IMR-90 (cell line): ENCODE results near the gene TANGO2. TPM values are rescaled to one million over a fixed set of nuclear protein-coding genes. Genes with fewer than 3 reads are reported as not detected.
A peak's percentile ranks its signal among the peaks of the same experiment; 100 is the strongest.

Experiments used
- ATAC-seq: fragments of 200-7000 bp; cut with Tn5 transposase; 2 replicates; pipeline ENCODE4 v1.9.1; 2020; ENCODE audit warnings: low read depth, mild to moderate bottlenecking, moderate library complexity
- BruUV-seq: library from RNA; stranded (reverse); fragments of 400-500 nt; replicated peaks from 2 replicates; lab custom pipeline; 2021; lab: Mats Ljungman, UMichigan
- CTCF ChIA-PET: fragments of 300-600 bp; formaldehyde crosslinking; extraction: SDS; loops from one replicate; lab custom pipeline; 2021; ENCODE audit warnings: antibody characterized with exemption; lab: Yijun Ruan, JAX
- POLR2A ChIA-PET: fragments of 300-600 bp; sonication (Branson Sonifier 250); formaldehyde crosslinking; loops from one replicate; lab custom pipeline; 2022; ENCODE audit warnings: antibody characterized with exemption; ENCODE audit not compliant: unreplicated experiment; lab: Charles Lee
- DNase-seq: peaks from one replicate; pipeline ENCODE4 v3.0.0; 2013
- H2AFZ ChIP-seq: replicated peaks from 2 replicates; pipeline ENCODE3; 2013; ENCODE audit warnings: low read length, mild to moderate bottlenecking; ENCODE audit not compliant: poor library complexity
- H2AK5ac ChIP-seq: 2 replicates; pipeline ENCODE4 v1.6.1; 2013; ENCODE audit warnings: low read depth, low read length, inconsistent platforms
- H2AK9ac ChIP-seq: replicated peaks from 2 replicates; pipeline ENCODE3; 2013; ENCODE audit warnings: mild to moderate bottlenecking, low read depth, low read length, moderate library complexity; ENCODE audit not compliant: poor library complexity
- H2BK120ac ChIP-seq: 2 replicates; pipeline ENCODE4 v1.6.1; 2013; ENCODE audit warnings: low read depth, low read length, inconsistent platforms
- H2BK15ac ChIP-seq: 3 replicates; pipeline ENCODE4 v1.6.1; 2013; ENCODE audit warnings: low read depth, low read length, inconsistent platforms
- H2BK20ac ChIP-seq: 2 replicates; pipeline ENCODE4 v1.6.1; 2013; ENCODE audit warnings: low read depth, mild to moderate bottlenecking, inconsistent platforms, low read length, moderate library complexity
- H2BK5ac ChIP-seq: 2 replicates; pipeline ENCODE4 v1.6.1; 2013; ENCODE audit warnings: mild to moderate bottlenecking, low read depth, low read length, inconsistent platforms; ENCODE audit not compliant: poor library complexity, severe bottlenecking
- H3K14ac ChIP-seq: replicated peaks from 2 replicates; pipeline ENCODE4 v1.6.1; 2013; ENCODE audit warnings: low read depth, low read length, inconsistent platforms
- H3K18ac ChIP-seq: 2 replicates; pipeline ENCODE4 v1.6.1; 2013; ENCODE audit warnings: low read depth, low read length, control low read depth
- H3K23ac ChIP-seq: 2 replicates; pipeline ENCODE4 v1.6.1; 2013; ENCODE audit warnings: low read depth, low read length, inconsistent platforms
- H3K27ac ChIP-seq: 2 replicates; pipeline ENCODE4 v1.5.1; 2013; ENCODE audit warnings: mild to moderate bottlenecking, control low read depth, low read length; ENCODE audit not compliant: insufficient read depth
- H3K27me3 ChIP-seq: 2 replicates; pipeline ENCODE4 v1.6.1; 2013; ENCODE audit warnings: low read length; ENCODE audit not compliant: control insufficient read depth, insufficient read depth
- H3K36me3 ChIP-seq: 2 replicates; pipeline ENCODE4 v1.6.1; 2013; ENCODE audit warnings: low read length, mixed read lengths; ENCODE audit not compliant: control insufficient read depth, insufficient read depth
- H3K4ac ChIP-seq: 2 replicates; pipeline ENCODE4 v1.6.1; 2013; ENCODE audit warnings: low read depth, low read length, inconsistent platforms
- H3K4me1 ChIP-seq: 2 replicates; pipeline ENCODE4 v1.6.1; 2013; ENCODE audit warnings: low read length, mixed read lengths; ENCODE audit not compliant: control insufficient read depth, insufficient read depth
- H3K4me2 ChIP-seq: 2 replicates; pipeline ENCODE4 v1.6.1; 2013; ENCODE audit warnings: low read depth, mild to moderate bottlenecking, control low read depth, low read length, moderate library complexity
- H3K4me3 ChIP-seq: 2 replicates; pipeline ENCODE4 v1.5.1; 2013; ENCODE audit warnings: low read depth, mild to moderate bottlenecking, control low read depth, low read length, moderate library complexity; ENCODE audit not compliant: insufficient read depth
- H3K56ac ChIP-seq: 2 replicates; pipeline ENCODE4 v1.6.1; 2013; ENCODE audit warnings: low read length, inconsistent platforms; ENCODE audit not compliant: insufficient read depth; ENCODE audit errors: extremely low read depth
- H3K79me1 ChIP-seq, 2 experiments: 2 replicates each; pipeline ENCODE4 v1.6.1; 2013; ENCODE audit warnings: low read length in 2 of 2, inconsistent platforms in 1 of 2, low read depth in 1 of 2
- H3K9ac ChIP-seq: 2 replicates; pipeline ENCODE4 v1.6.1; 2013; ENCODE audit warnings: low read depth, low read length, control low read depth
- H3K9me1 ChIP-seq: 2 replicates; pipeline ENCODE4 v1.6.1; 2013; ENCODE audit warnings: low read length, inconsistent platforms; ENCODE audit not compliant: insufficient read depth
- H3K9me3 ChIP-seq: 2 replicates; pipeline ENCODE4 v1.6.1; 2013; ENCODE audit warnings: low read length; ENCODE audit not compliant: control insufficient read depth, insufficient read depth
- H4K20me1 ChIP-seq: 2 replicates; pipeline ENCODE4 v1.6.1; 2013; ENCODE audit warnings: low read length, inconsistent platforms; ENCODE audit not compliant: insufficient read depth
- H4K5ac ChIP-seq: 2 replicates; pipeline ENCODE4 v1.6.1; 2013; ENCODE audit warnings: mild to moderate bottlenecking, low read depth, low read length, control low read depth
- H4K8ac ChIP-seq, 2 experiments: 2 replicates each; pipeline ENCODE4 v1.6.1; 2013; ENCODE audit warnings: low read depth in 2 of 2, low read length in 2 of 2, control low read depth in 1 of 2, inconsistent platforms in 1 of 2
- H4K91ac ChIP-seq: 2 replicates; pipeline ENCODE4 v1.6.1; 2013; ENCODE audit warnings: low read depth, low read length, inconsistent platforms; ENCODE audit not compliant: insufficient read depth
- CHD1 ChIP-seq: IDR thresholded peaks from 2 replicates; pipeline ENCODE4 v1.6.1; 2012; ENCODE audit warnings: low read depth, low read length, improper control_type of control experiment
- MAFK ChIP-seq: IDR thresholded peaks from 2 replicates; pipeline ENCODE4 v1.6.1; 2012; ENCODE audit warnings: low read depth, low read length, improper control_type of control experiment
- POLR2A ChIP-seq: IDR thresholded peaks from 2 replicates; pipeline ENCODE4 v1.6.1; 2012; ENCODE audit warnings: mild to moderate bottlenecking, low read depth, low read length
- WGBS, 2 experiments: methylation state at CpG; one replicate each; pipeline versions ENCODE4 v1.1.5 to v1.1.7; 2013; ENCODE audit warnings: missing lambda C conversion rate in 2 of 2; ENCODE audit not compliant: insufficient read length in 1 of 2; ENCODE audit errors: extremely low coverage in 2 of 2; 5-methylcytosine and 5-hydroxymethylcytosine counted together
- dilution Hi-C: fragments of 300-500 bp; cut with HindIII; formaldehyde crosslinking; loops from one replicate; pipeline ENCODE4 v1.14.3; 2018; ENCODE audit warnings: low sequenced_read_pairs; ENCODE audit not compliant: unreplicated experiment
- in situ Hi-C: fragments of 300-500 bp; cut with MboI; formaldehyde crosslinking; loops from 3 replicates; pipeline ENCODE4 v1.14.3; 2019; ENCODE audit warnings: low sequenced_read_pairs, inconsistent platforms, mixed read lengths
- intact Hi-C: fragments of 100-400 bp; cut with micrococcal nuclease; formaldehyde crosslinking; loops from 2 replicates; pipeline ENCODE4 v1.10.0; 2022
- polyA plus RNA-seq, 3 experiments: library from polyadenylated mRNA; depleted of rRNA; stranded (reverse); fragments of >200 nt; gene quantifications; 2 replicates each; pipeline ENCODE4 v1.2.3, GENCODE V29; 2012; ENCODE audit warnings: low replicate concordance in 1 of 3
- total RNA-seq: library from RNA; depleted of rRNA; stranded (reverse); fragments of >200 nt; gene quantifications from 2 replicates; pipeline ENCODE4 v1.2.3, GENCODE V29; 2012

Gene TANGO2
- total and polyA plus RNA-seq, 2 of the 4 experiments (the other 2 are of a cell fraction), result 45.1 to 75.1 TPM

GRCh38 chr22:20071524-20071972, 50.6 kb downstream of the TANGO2 start:
- BruUV-seq, result no TSS peak
- Histone ChIP-seq H4K5ac (no peak overlapping the region), H4K91ac (no peak overlapping the region), H3K4ac (no peak overlapping the region), H2AK9ac (peak overlapping the region; percentile 58), H3K9me3 (no peaks in the 10 kb centered on the region), H3K4me1 (no peaks in the 10 kb centered on the region), H2AK5ac (no peak overlapping the region), H3K9me1 (peaks cover 3% of the 10 kb centered on the region), H2BK5ac (no peak overlapping the region), H4K20me1 (no peaks in the 10 kb centered on the region), H3K79me1 (no peaks in the 10 kb centered on the region), H3K4me2 (no peak overlapping the region), H4K8ac (no peak overlapping the region), H2BK120ac (no peak overlapping the region), H3K4me3 (no peak overlapping the region), H3K9ac (no peak overlapping the region), H2BK20ac (no peak overlapping the region), H2AFZ (no peak overlapping the region), H3K27ac (no peak overlapping the region), H3K23ac (no peak overlapping the region), H3K27me3 (no peaks in the 10 kb centered on the region), H3K56ac (no peak overlapping the region), H2BK15ac (no peak overlapping the region), H3K18ac (no peak overlapping the region), H3K14ac (no peak overlapping the region), H3K36me3 (no peaks in the 10 kb centered on the region)
- TF ChIP-seq CHD1, result no peak
- TF ChIP-seq POLR2A, result no peak
- no peak for TF ChIP-seq MAFK
- CTCF ChIA-PET, result interaction anchor here (0.6 kb wide), 1 partner anchor 644 kb away, joined by 3 read pairs; no protein-coding TSS in a partner anchor
- ATAC-seq, result no peak
- dilution Hi-C loops (no loop called here), in situ Hi-C loops (no loop called here), intact Hi-C loops (no loop called here)
- POLR2A ChIA-PET, result no interaction called here
- 93% methylated on average over 2 of the region's 8 CpGs; no CpG with 5 or more reads in 1 of the 2 experiments for WGBS, 2 experiments
- no peak for DNase-seq
